ENCODE results near the gene ERC1.

DNA sequence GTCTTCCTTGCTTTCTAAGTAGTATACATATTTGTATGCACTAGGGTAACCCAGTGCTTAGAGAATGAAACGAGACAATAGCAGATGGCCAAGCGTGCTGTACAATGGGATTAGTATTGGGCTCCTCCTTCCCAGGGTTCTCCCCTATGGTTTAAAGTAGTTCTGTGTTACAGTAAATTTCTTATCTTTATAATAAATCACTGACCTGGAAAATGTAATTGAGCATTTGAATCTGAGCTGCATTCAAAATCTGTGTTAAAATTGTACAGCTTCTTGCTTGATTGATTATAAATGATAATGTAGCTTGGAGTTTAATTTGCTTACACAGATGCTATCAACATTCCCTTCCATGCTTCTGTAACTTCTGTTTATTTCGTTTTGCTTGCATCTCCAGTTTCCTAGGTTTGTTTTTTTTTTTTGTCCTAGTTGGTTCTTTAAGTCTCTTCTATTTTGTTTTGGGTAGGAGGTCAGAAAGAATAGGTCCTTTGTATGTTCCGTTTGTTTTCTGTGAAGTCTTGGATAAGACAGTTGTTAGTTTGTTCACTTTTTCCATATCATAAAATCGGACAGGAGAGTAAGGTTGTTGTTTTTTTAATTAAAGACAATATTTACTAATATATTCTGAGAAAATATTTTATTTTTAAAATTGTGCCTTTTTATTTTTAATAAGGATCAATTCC lies 171.2 kb downstream of the ERC1 start:
- no peak for TF ChIP-seq CTCF (conservative IDR thresholded peaks at IDR 0.05 in 1 of 2, IDR thresholded peaks at IDR 0.05 in 1 of 2; ENCODE audit: low read depth in 1 of 2, low read length in 2 of 2)
- no peak for TF ChIP-seq EZH2 (IDR thresholded peaks at IDR 0.05; ENCODE audit: low read length, missing control alignments)
